Measurements from ENCODE around the gene MAML2.

GRCh38 chr11:96342014-96342960 is 708 bp downstream of the MAML2 start:
- TF ChIP-seq CTCF (IDR thresholded peaks at IDR 0.05; ENCODE audit: poor library complexity) (no peak), EZH2 (IDR thresholded peaks at IDR 0.05; ENCODE audit: borderline replicate concordance) (no peak), EZH2phosphoT487 (IDR thresholded peaks at IDR 0.05; ENCODE audit: low read depth, severe bottlenecking, unreplicated experiment) (no peak)

All from hepatocyte (in vitro differentiated cells).